NT2/D1 (cell line): ENCODE data around the gene CDC42.
"Not testable (repeated sequence)": the region's sequence is repeated elsewhere in the genome, so short reads cannot be mapped to it uniquely, and the experiment has no call there.

Source experiments
- DNase-seq: peaks from one replicate; pipeline ENCODE4 v3.0.0-alpha.2; 2011; ENCODE audit warnings: low read depth, low spot score
- H3K27me3 ChIP-seq: 2 replicates; pipeline ENCODE4 v1.6.0; 2011; ENCODE audit warnings: mild to moderate bottlenecking; ENCODE audit not compliant: insufficient read length, insufficient read depth
- H3K36me3 ChIP-seq: 2 replicates; pipeline ENCODE4 v1.6.1; 2011; ENCODE audit warnings: mild to moderate bottlenecking, low read length, mixed read lengths; ENCODE audit not compliant: insufficient read depth, insufficient read length
- H3K4me1 ChIP-seq: 2 replicates; pipeline ENCODE4 v1.5.1; 2011; ENCODE audit not compliant: insufficient read depth, insufficient read length
- H3K4me3 ChIP-seq: 2 replicates; pipeline ENCODE4 v1.5.1; 2011; ENCODE audit warnings: low read depth; ENCODE audit not compliant: insufficient read length
- H3K9ac ChIP-seq: 2 replicates; pipeline ENCODE4 v1.6.0; 2011; ENCODE audit warnings: low read depth; ENCODE audit not compliant: insufficient read length
- H3K9me3 ChIP-seq: 2 replicates; pipeline ENCODE4 v1.5.1; 2011; ENCODE audit warnings: mild to moderate bottlenecking, low read length; ENCODE audit not compliant: insufficient read depth
- SUZ12 ChIP-seq: IDR thresholded peaks from 2 replicates; pipeline ENCODE4 v1.6.1; 2011; ENCODE audit not compliant: insufficient read length, insufficient read depth; ENCODE audit errors: extremely low read depth
- YY1 ChIP-seq: IDR thresholded peaks from 2 replicates; pipeline ENCODE4 v1.6.1; 2011; ENCODE audit not compliant: insufficient read length, insufficient read depth
- ZNF274 ChIP-seq: IDR thresholded peaks from 2 replicates; pipeline ENCODE4 v1.6.1; 2011; ENCODE audit warnings: mild to moderate bottlenecking, low read depth, low read length

The CDC42 gene

DNA sequence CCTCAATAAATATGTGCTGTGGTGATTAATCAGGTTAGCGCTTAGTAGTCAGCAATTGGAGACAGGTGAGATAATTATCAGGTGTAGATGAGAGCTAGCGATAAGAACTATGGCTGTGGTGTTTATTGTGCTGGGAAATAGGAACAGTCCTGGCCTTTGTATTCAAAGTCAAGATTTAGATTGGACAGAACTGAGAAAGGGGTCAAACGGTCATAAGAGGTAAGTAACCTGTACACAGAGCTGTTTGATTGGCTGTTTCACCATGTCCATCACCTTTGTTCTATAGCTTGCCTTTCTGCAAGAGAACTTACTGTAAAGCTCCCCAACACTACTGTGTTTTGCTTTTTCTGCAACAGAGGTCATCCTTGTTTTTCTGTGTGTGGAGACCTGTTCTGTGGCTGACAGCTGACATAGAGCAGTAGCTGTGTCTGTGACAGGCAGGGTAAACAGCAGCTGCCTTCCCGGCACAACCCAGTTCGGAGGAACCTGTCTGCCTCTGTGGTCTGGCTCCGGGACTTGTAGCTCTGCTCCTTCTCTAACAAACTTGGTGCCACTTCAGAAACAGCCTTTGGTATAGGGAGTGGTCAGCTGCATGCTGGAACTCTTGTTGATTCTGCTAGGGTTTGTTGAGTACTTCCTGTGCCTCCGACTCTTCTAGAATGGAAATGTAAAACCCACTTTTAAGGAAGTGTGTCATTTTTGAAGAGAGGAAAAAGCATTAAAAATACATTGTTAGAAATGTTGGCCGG lies 21.1 kb upstream of the CDC42 start:
- Histone ChIP-seq H3K4me3 (no peak overlapping the region), H3K9me3 (no peaks in the 10 kb centered on the region), H3K27me3 (no peaks in the 10 kb centered on the region), H3K9ac (no peak overlapping the region), H3K4me1 (no peaks in the 10 kb centered on the region), H3K36me3 (peaks cover 21% of the 10 kb centered on the region)
- no peak for TF ChIP-seq ZNF274
- no peak for TF ChIP-seq YY1
- no peak for TF ChIP-seq SUZ12
- DNase-seq: no peak

DNA sequence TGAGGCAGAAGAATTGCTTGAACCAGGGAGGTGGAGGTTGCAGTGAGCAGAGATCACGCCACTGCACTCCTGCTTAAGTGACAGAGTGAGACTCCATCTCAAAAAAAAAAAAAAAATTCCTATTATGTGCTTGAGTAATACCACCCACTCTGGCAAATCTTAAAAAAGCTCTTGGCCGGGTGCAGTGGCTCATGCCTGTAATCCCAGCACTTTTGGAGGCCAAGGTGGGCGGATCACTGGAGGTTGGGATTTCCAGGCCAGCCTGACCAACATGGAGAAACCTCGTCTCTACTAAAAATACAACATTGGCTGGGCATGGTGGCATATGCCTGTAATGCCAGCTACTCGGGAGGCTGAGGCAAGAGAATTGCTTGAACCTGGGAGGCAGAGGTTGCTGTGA lies 17.7 kb upstream of the CDC42 start:
- H3K4me3 ChIP-seq, H3K9me3 ChIP-seq, DNase-seq, H3K27me3 ChIP-seq, H3K4me1 ChIP-seq, H3K9ac ChIP-seq: not testable (repeated sequence)
- peaks cover 15% of the 10 kb centered on the region for H3K36me3 ChIP-seq

DNA sequence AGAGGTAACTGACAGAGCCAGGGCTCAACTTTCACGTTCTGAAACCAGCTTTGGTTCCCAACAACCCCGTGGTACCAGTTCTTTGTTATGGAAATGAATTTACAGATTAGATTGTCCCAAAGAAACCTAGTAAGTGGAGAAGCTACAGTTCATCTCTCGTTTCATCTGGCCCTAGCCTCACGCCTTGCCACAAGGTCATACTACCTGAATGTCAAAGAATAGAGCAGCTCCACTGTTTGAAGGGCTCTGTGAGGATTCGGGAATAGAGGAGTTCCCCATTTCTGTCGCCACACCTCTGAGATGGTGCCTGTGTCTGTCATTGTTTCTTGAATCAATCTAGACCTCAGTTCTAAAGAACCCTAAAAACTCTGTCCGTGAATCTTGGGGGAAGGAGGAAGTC lies 15.0 kb upstream of the CDC42 start:
- Histone ChIP-seq H3K4me1 (no peaks in the 10 kb centered on the region), H3K4me3 (no peak overlapping the region), H3K36me3 (no peaks in the 10 kb centered on the region), H3K9me3 (no peaks in the 10 kb centered on the region), H3K9ac (no peak overlapping the region), H3K27me3 (no peaks in the 10 kb centered on the region)
- TF ChIP-seq SUZ12 (no peak), ZNF274 (no peak), YY1 (no peak)
- DNase-seq: no peak

DNA sequence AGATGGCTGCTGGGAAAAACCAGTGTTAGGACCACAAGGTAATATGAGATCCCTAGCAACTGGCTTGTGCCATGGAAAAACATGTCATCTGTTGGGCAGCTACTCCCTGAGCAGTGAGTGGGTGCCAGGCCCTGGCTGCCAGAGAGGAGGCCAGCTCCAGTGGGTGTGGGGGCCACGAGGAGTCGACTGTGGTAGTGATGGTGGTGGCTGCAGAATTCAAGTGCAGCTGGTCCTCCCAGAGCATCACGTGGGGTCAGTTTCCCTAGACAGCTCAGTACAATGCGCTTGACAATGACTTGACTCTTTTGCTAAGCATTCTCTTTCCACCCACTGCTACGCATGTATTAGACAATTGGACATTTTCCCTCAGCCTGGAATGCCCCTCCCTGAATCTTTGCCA lies 14.5 kb upstream of the CDC42 start:
- no peak for DNase-seq
- no peaks in the 10 kb centered on the region for H3K4me1 ChIP-seq
- TF ChIP-seq SUZ12: no peak
- no peak for TF ChIP-seq ZNF274
- TF ChIP-seq YY1: no peak
- no peaks in the 10 kb centered on the region for H3K27me3 ChIP-seq
- no peak overlapping the region for H3K4me3 ChIP-seq
- H3K9ac ChIP-seq: peak overlapping the region; percentile 12
- no peaks in the 10 kb centered on the region for H3K9me3 ChIP-seq
- H3K36me3 ChIP-seq: no peaks in the 10 kb centered on the region

DNA sequence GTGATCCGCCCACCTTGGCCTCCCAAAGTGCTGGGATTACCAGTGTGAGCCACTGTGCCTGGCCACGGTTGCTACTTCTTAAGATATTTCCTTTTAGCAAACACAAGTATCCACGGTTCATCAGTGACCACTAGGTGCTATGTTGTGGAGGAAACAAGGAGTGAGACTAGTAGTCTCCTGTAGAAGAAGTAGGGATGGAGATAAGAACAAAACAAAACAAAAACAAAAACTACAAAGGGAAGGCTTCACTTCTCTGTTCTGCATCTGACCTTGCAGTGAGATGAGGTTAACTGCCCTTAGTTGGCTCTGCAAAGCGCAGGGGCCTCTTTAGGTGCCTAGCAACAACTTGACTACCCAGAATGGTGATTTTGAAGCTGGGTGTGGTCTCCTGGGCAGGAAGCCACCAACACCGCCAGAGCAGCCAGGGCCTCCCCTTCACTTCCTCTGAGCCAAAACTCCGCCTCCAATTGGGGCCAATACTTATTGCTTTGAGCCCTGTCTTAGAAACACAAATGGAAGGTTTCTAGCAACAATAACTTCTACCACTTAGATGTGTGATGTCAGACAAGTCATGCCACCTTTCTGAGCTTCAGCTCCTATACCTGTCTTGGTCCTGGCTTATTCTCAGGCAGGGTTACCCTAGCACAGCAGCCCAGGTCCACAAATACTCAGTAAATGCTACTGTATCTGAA lies 12.8 kb upstream of the CDC42 start:
- Histone ChIP-seq H3K4me3 (no peak overlapping the region), H3K4me1 (no peaks in the 10 kb centered on the region), H3K27me3 (no peaks in the 10 kb centered on the region), H3K9ac (no peak overlapping the region), H3K9me3 (no peaks in the 10 kb centered on the region), H3K36me3 (no peaks in the 10 kb centered on the region)
- TF ChIP-seq SUZ12: no peak
- TF ChIP-seq ZNF274: no peak
- no peak for TF ChIP-seq YY1
- peak; percentile 54 for DNase-seq

DNA sequence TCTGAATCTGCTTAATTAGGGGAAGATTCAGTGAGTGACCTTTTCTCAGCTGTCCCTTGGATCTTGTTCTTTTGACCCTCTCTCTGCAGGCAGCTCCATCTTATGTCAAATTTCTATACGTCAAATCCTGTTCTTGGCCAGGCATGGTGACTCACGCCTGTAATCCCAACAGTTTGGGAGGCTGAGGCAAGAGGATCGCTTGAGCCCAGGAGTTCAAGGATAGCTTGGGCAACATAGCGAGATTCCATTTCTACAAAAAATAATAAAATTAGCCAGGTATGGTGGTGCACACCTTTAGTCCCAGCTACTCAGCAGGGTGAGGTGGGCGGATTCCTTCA lies 12.3 kb upstream of the CDC42 start:
- Histone ChIP-seq H3K9ac (no peak overlapping the region), H3K9me3 (no peaks in the 10 kb centered on the region), H3K4me3 (no peak overlapping the region), H3K27me3 (no peaks in the 10 kb centered on the region), H3K36me3 (no peaks in the 10 kb centered on the region), H3K4me1 (no peaks in the 10 kb centered on the region)
- TF ChIP-seq SUZ12 (no peak), YY1 (no peak), ZNF274 (no peak)
- no peak for DNase-seq

DNA sequence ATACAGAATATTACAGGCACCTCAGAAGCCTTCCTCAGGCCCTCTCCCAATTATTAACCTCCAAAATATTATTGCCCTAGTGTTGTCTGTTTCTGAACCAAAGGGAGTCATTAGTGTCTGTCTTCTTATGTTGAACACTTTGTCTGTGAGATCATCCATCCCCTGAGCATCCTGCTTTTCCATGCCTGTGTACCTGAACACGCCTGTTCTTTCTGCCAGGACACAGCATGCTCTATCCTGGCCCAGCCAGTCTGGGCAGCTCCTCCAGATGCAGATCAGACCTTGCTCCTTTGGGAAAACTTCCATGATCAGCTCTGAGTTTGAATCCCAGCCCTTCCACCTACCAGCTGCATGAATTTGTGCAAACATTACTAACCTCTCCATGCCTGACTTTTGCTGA lies 11.0 kb upstream of the CDC42 start:
- H3K9ac ChIP-seq: no peak overlapping the region
- H3K4me3 ChIP-seq: no peak overlapping the region
- H3K9me3 ChIP-seq: no peaks in the 10 kb centered on the region
- TF ChIP-seq YY1 (no peak), SUZ12 (no peak), ZNF274 (no peak)
- DNase-seq: no peak
- H3K27me3 ChIP-seq: no peaks in the 10 kb centered on the region
- no peaks in the 10 kb centered on the region for H3K36me3 ChIP-seq
- no peaks in the 10 kb centered on the region for H3K4me1 ChIP-seq
